ENCODE measurements around the gene CCDC180.

GRCh38 chr9:97324954-97325353 lies 17.5 kb downstream of the CCDC180 start:
- TF ChIP-seq, protein P1, sequence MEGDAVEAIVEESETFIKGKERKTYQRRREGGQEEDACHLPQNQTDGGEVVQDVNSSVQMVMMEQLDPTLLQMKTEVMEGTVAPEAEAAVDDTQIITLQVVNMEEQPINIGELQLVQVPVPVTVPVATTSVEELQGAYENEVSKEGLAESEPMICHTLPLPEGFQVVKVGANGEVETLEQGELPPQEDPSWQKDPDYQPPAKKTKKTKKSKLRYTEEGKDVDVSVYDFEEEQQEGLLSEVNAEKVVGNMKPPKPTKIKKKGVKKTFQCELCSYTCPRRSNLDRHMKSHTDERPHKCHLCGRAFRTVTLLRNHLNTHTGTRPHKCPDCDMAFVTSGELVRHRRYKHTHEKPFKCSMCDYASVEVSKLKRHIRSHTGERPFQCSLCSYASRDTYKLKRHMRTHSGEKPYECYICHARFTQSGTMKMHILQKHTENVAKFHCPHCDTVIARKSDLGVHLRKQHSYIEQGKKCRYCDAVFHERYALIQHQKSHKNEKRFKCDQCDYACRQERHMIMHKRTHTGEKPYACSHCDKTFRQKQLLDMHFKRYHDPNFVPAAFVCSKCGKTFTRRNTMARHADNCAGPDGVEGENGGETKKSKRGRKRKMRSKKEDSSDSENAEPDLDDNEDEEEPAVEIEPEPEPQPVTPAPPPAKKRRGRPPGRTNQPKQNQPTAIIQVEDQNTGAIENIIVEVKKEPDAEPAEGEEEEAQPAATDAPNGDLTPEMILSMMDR (IDR thresholded peaks at IDR 0.05): no peak
- TF ChIP-seq POLR2A (IDR thresholded peaks at IDR 0.05): no peak

All from body of pancreas (tissue), 4 donors.